GM11168 (cell line): ENCODE results near the gene EXOC4.

ENCODE experiments used
- in situ Hi-C: fragments of 300-500 bp; cut with MboI; formaldehyde crosslinking; loops from one replicate; pipeline ENCODE4 v1.12.0; 2022; ENCODE audit warnings: low sequenced_read_pairs; ENCODE audit not compliant: unreplicated experiment

The EXOC4 gene

GRCh38 chr7:133518718-133519117 is 265.8 kb downstream of the EXOC4 start:
- in situ Hi-C loops = no loop called here

- in situ Hi-C loops = no loop called here
These were observed 267.4 kb downstream of the EXOC4 start for GRCh38 chr7:133520248-133520647.

GRCh38 chr7:133522501-133522900 is 269.6 kb downstream of the EXOC4 start:
- in situ Hi-C loops = no loop called here

- in situ Hi-C loops = no loop called here
These were observed 275.9 kb downstream of the EXOC4 start for GRCh38 chr7:133528796-133529195.

- in situ Hi-C loops = no loop called here
These were observed 277.0 kb downstream of the EXOC4 start for GRCh38 chr7:133529861-133530260.

GRCh38 chr7:133530682-133531081 is 277.8 kb downstream of the EXOC4 start:
- in situ Hi-C loops = no loop called here

- in situ Hi-C loops = no loop called here
These were observed 281.9 kb downstream of the EXOC4 start for GRCh38 chr7:133534816-133535215.

GRCh38 chr7:133535308-133535707 is 282.4 kb downstream of the EXOC4 start:
- in situ Hi-C loops = no loop called here

- in situ Hi-C loops = no loop called here
These were observed 283.6 kb downstream of the EXOC4 start for GRCh38 chr7:133536450-133536849.

GRCh38 chr7:133539016-133539415 is 286.1 kb downstream of the EXOC4 start:
- in situ Hi-C loops = no loop called here

GRCh38 chr7:133540096-133540860 is 287.4 kb downstream of the EXOC4 start:
- in situ Hi-C loops = no loop called here

- in situ Hi-C loops = no loop called here
These were observed 289.4 kb downstream of the EXOC4 start for GRCh38 chr7:133542209-133542780.

GRCh38 chr7:133543657-133544056 is 290.8 kb downstream of the EXOC4 start:
- in situ Hi-C loops = no loop called here

- in situ Hi-C loops = no loop called here
These were observed 292.7 kb downstream of the EXOC4 start for GRCh38 chr7:133545618-133546017.

GRCh38 chr7:133547981-133548380 is 295.1 kb downstream of the EXOC4 start:
- in situ Hi-C loops = no loop called here

GRCh38 chr7:133549633-133550032 is 296.8 kb downstream of the EXOC4 start:
- in situ Hi-C loops = no loop called here

- in situ Hi-C loops = no loop called here
These were observed 297.3 kb downstream of the EXOC4 start for GRCh38 chr7:133550145-133550544.

GRCh38 chr7:133550811-133551210 is 297.9 kb downstream of the EXOC4 start:
- in situ Hi-C loops = no loop called here

GRCh38 chr7:133551466-133551865 is 298.6 kb downstream of the EXOC4 start:
- in situ Hi-C loops = no loop called here

GRCh38 chr7:133552079-133552478 is 299.2 kb downstream of the EXOC4 start:
- in situ Hi-C loops = no loop called here

- in situ Hi-C loops = no loop called here
These were observed 301.5 kb downstream of the EXOC4 start for GRCh38 chr7:133554330-133554729.

GRCh38 chr7:133556048-133556447 is 303.2 kb downstream of the EXOC4 start:
- in situ Hi-C loops = no loop called here
